ENCODE data around the gene PCNX3.

GRCh38 chr11:65620666-65621065 is 5.1 kb downstream of the PCNX3 start:
- TF ChIP-seq GRHL1 (CRISPR knock-in tag; conservative IDR thresholded peaks at IDR 0.05) = no peak
- no peak for TF ChIP-seq POLR2A (IDR thresholded peaks at IDR 0.05; ENCODE audit: insufficient read depth in 1 of 2, low read depth in 2 of 2, low read length in 2 of 2)
- no peak for TF ChIP-seq BRF2 (CRISPR knock-in tag; IDR thresholded peaks at IDR 0.05)
- TF ChIP-seq E2F2 (CRISPR knock-in tag; IDR thresholded peaks at IDR 0.05; ENCODE audit: borderline replicate concordance) = no peak
